K562 (cell line): ENCODE results near the gene RBM46. TPM values are rescaled to one million over a fixed set of nuclear protein-coding genes. Genes with fewer than 3 reads are reported as not detected.

Source experiments
- ATAC-seq: fragments of 200-7000 bp; cut with Tn5 transposase; 3 replicates; pipeline ENCODE4 v1.9.1; 2020; ENCODE audit warnings: moderate library complexity
- BruUV-seq: library from RNA; stranded (reverse); fragments of 400-500 nt; replicated peaks from 2 replicates; lab custom pipeline; 2021; lab: Mats Ljungman, UMichigan
- CTCF ChIA-PET: fragments of 300-600 bp; formaldehyde crosslinking; extraction: SDS; loops from one replicate; lab custom pipeline; 2021; ENCODE audit warnings: low intra/inter-chr PET ratio; lab: Yijun Ruan, JAX
- POLR2A ChIA-PET: fragments of 300-600, 350-650 bp; sonication (Branson Sonifier 250); formaldehyde crosslinking; extraction: SDS; loops from one replicate; lab custom pipeline; 2021; ENCODE audit warnings: antibody characterized with exemption, inconsistent platforms; lab: Yijun Ruan, JAX
- DNase-seq, 4 experiments: peaks; one replicate each; pipeline versions ENCODE4 v3.0.0 to v3.0.0-alpha.2; 2011 to 2018; ENCODE audit warnings: low spot score in 3 of 4, mixed read lengths in 3 of 4; ENCODE audit errors: extremely low read depth in 1 of 4
- FAIRE-seq: peaks from 2 replicates; lab custom pipeline; 2011; peaks lifted over from hg19 to GRCh38; lab: Jason Lieb, UNC
- H2AFZ ChIP-seq: 2 replicates; pipeline ENCODE4 v1.6.0; 2011; ENCODE audit warnings: low read depth, low read length, control low read depth, inconsistent platforms
- H3K27ac ChIP-seq: fragments of 200-600 bp; 3 replicates; pipeline ENCODE4 v1.8.0; 2011; ENCODE audit warnings: low read depth, mild to moderate bottlenecking, control low read depth, inconsistent platforms, low read length, moderate library complexity, mixed read lengths; ENCODE audit errors: extremely low read depth
- H3K27me3 ChIP-seq, 2 experiments: fragments of 300-600 bp in 1 of 2; 2 replicates in 1 of 2; 3 replicates in 1 of 2; pipeline versions ENCODE4 v1.6.0 to v1.8.0; 2011; ENCODE audit warnings: inconsistent platforms in 2 of 2, low read length in 2 of 2, mild to moderate bottlenecking in 1 of 2, mixed read lengths in 1 of 2, moderate library complexity in 1 of 2; ENCODE audit not compliant: control insufficient read depth in 2 of 2, insufficient read depth in 2 of 2
- H3K36me3 ChIP-seq: fragments of 300-600 bp; 3 replicates; pipeline ENCODE4 v1.8.0; 2011; ENCODE audit warnings: mild to moderate bottlenecking, low read length, inconsistent platforms; ENCODE audit not compliant: control insufficient read depth, insufficient read depth
- H3K4me1 ChIP-seq, 2 experiments: fragments of 200-600 bp in 1 of 2; replicated peaks in 1 of 2; 2 replicates in 1 of 2; 3 replicates in 1 of 2; pipeline versions ENCODE4 v1.5.1 to v1.8.0; 2011; ENCODE audit warnings: inconsistent platforms in 2 of 2, low read length in 2 of 2, mild to moderate bottlenecking in 1 of 2, mixed read lengths in 1 of 2, moderate library complexity in 1 of 2; ENCODE audit not compliant: control insufficient read depth in 2 of 2, insufficient read depth in 2 of 2
- H3K4me2 ChIP-seq: 2 replicates; pipeline ENCODE4 v1.6.1; 2011; ENCODE audit warnings: low read length, control low read depth, inconsistent platforms, mixed read lengths; ENCODE audit not compliant: insufficient read depth
- H3K4me3 ChIP-seq: fragments of 200-600 bp; sonication (generic), shearing (Covaris generic); 2 replicates; pipeline ENCODE4 v1.5.1; 2016; ENCODE audit warnings: control low read depth, inconsistent platforms
- H3K79me2 ChIP-seq: fragments of 200-600 bp; 3 replicates; pipeline ENCODE4 v1.8.0; 2011; ENCODE audit warnings: low read length, inconsistent platforms; ENCODE audit not compliant: control insufficient read depth, insufficient read depth
- H3K9ac ChIP-seq, 2 experiments: 2 replicates each; pipeline versions ENCODE4 v1.6.0 to v1.6.1; 2011; ENCODE audit warnings: low read depth in 2 of 2, low read length in 2 of 2, control low read depth in 1 of 2, inconsistent platforms in 1 of 2, mild to moderate bottlenecking in 1 of 2, mixed read lengths in 1 of 2; ENCODE audit not compliant: insufficient read depth in 1 of 2
- H3K9me1 ChIP-seq: one replicate; pipeline ENCODE4 v1.6.0; 2011; ENCODE audit warnings: inconsistent platforms, mild to moderate bottlenecking, low read length, moderate library complexity; ENCODE audit not compliant: control insufficient read depth, insufficient read depth
- H3K9me3 ChIP-seq: replicated peaks from 2 replicates; pipeline ENCODE4 v1.5.1; 2011; ENCODE audit warnings: low read depth, low read length, inconsistent platforms; ENCODE audit not compliant: control insufficient read depth, insufficient read depth
- H4K20me1 ChIP-seq: replicated peaks from 2 replicates; pipeline ENCODE4 v1.6.1; 2011; ENCODE audit warnings: low read length, inconsistent platforms, mixed read lengths; ENCODE audit not compliant: control insufficient read depth, insufficient read depth
- FOXA1 ChIP-seq: fragments of 450-650 bp; IDR thresholded peaks from 2 replicates; pipeline ENCODE4 v1.6.1; 2016; ENCODE audit warnings: mild to moderate bottlenecking, borderline replicate concordance
- FOXJ3 ChIP-seq: sonication (generic); formaldehyde crosslinking; IDR thresholded peaks from 2 replicates; pipeline ENCODE4 v1.4.0; 2020; ENCODE audit warnings: mild to moderate bottlenecking, missing genetic modification reagents
- GTF2F1 ChIP-seq: IDR thresholded peaks from 2 replicates; pipeline ENCODE4 v1.6.1; 2011; ENCODE audit warnings: low read depth, low read length, improper control_type of control experiment
- NFIC ChIP-seq: fragments of 450-650 bp; IDR thresholded peaks from 2 replicates; pipeline ENCODE4 v1.6.1; 2017; ENCODE audit warnings: mild to moderate bottlenecking, inconsistent platforms
- SMARCB1 ChIP-seq: IDR thresholded peaks from 2 replicates; pipeline ENCODE4 v1.6.1; 2011; ENCODE audit warnings: improper control_type of control experiment, low read depth; ENCODE audit not compliant: insufficient read length
- ZEB2 ChIP-seq: fragments of 450-650 bp; IDR thresholded peaks from 2 replicates; pipeline ENCODE4 v1.6.1; 2016
- WGBS: fragments of 100-300 bp; shearing (Covaris generic); methylation state at CpG from one replicate; pipeline ENCODE4 v1.1.6; 2016; ENCODE audit warnings: low coverage, mixed read lengths; ENCODE audit not compliant: insufficient coverage; ENCODE audit errors: missing lambda C conversion rate; 5-methylcytosine and 5-hydroxymethylcytosine counted together
- in situ Hi-C: fragments of 300-500 bp; cut with MboI; formaldehyde crosslinking; loops from 4 replicates; pipeline ENCODE4 v1.15.0; 2018; ENCODE audit warnings: inconsistent platforms, mixed read lengths
- intact Hi-C: fragments of 100-400 bp; cut with micrococcal nuclease; formaldehyde crosslinking; loops from 2 replicates; pipeline ENCODE4 v1.14.2; 2022
- polyA plus RNA-seq, 8 experiments: library from polyadenylated mRNA; depleted of rRNA in 4 of 8; stranded (reverse) in 5 of 8; unstranded in 3 of 8; fragments of >200 nt; fragmentation: Nextera tagmentation in 2 of 8; fragmentation: Illumina TruSeq in 1 of 8; extraction: Ambion mirVana in 2 of 8; extraction: Trizol in 1 of 8; gene quantifications; 2 replicates each; pipeline versions ENCODE4 v1.2.1 to v1.2.3, GENCODE V29; 2011 to 2014; ENCODE audit warnings: inconsistent platforms in 1 of 8, missing spikeins in 1 of 8
- total RNA-seq, 7 experiments: library from RNA; depleted of rRNA in 6 of 7; stranded (reverse); fragments of >200 nt in 6 of 7; fragmentation: Illumina TruSeq in 2 of 7; extraction: Trizol in 2 of 7; gene quantifications; 2 replicates each; pipeline versions ENCODE4 v1.2.1 to v1.2.3, GENCODE V29; 2011 to 2021; ENCODE audit warnings: low replicate concordance in 1 of 7
- TF ChIP-seq, protein P1 (sequence below): fragments of 450-650 bp; IDR thresholded peaks from 2 replicates; pipeline ENCODE4 v1.6.1; 2017; ENCODE audit warnings: mild to moderate bottlenecking, moderate library complexity
- TF ChIP-seq, protein P2 (sequence below): fragments of 250-450 bp; sonication (Bioruptor Pico); IDR thresholded peaks from 2 replicates; pipeline ENCODE4 v1.8.0; 2021; ENCODE audit warnings: borderline replicate concordance, mild to moderate bottlenecking, moderate library complexity; ENCODE audit not compliant: poor library complexity, severe bottlenecking
- TF ChIP-seq, protein P3 (sequence below): fragments of 250-450 bp; sonication (Bioruptor Pico); IDR thresholded peaks from 2 replicates; pipeline ENCODE4 v1.5.0; 2021; ENCODE audit warnings: mild to moderate bottlenecking, borderline replicate concordance

The RBM46 gene
- total and polyA plus RNA-seq, 9 of the 15 experiments (the other 6 are each of a cell fraction or from before 2014, with no cell fraction given), result 0.04 TPM; not detected in 8

DNA sequence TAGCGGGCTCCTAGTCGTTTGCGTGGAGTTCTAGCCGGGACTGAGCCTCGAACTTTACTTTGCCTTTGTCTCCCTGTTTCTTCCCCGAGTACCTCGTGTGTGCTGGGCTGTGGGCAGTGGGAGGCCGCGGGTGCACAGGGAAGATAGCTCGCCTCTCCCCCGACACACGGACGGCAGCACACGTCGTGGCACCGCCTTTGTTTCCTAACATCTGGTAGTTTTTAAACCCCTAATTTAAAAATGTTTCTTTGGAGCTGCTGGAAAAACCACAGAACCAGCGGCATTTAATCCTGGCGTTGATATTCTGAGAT is 866 bp downstream of the RBM46 start:
- 9% methylated on average over 18 of the region's 18 CpGs for WGBS
- in situ Hi-C loops (no loop called here), intact Hi-C loops (no loop called here)
- TF ChIP-seq, protein P1, sequence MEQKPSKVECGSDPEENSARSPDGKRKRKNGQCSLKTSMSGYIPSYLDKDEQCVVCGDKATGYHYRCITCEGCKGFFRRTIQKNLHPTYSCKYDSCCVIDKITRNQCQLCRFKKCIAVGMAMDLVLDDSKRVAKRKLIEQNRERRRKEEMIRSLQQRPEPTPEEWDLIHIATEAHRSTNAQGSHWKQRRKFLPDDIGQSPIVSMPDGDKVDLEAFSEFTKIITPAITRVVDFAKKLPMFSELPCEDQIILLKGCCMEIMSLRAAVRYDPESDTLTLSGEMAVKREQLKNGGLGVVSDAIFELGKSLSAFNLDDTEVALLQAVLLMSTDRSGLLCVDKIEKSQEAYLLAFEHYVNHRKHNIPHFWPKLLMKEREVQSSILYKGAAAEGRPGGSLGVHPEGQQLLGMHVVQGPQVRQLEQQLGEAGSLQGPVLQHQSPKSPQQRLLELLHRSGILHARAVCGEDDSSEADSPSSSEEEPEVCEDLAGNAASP, result no peak
- no peak for TF ChIP-seq ZEB2
- TF ChIP-seq NFIC, result no peak
- TF ChIP-seq GTF2F1, result no peak
- TF ChIP-seq, protein P2, sequence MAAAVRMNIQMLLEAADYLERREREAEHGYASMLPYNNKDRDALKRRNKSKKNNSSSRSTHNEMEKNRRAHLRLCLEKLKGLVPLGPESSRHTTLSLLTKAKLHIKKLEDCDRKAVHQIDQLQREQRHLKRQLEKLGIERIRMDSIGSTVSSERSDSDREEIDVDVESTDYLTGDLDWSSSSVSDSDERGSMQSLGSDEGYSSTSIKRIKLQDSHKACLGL, result no peak
- no peak for TF ChIP-seq FOXA1
- TF ChIP-seq, protein P3, sequence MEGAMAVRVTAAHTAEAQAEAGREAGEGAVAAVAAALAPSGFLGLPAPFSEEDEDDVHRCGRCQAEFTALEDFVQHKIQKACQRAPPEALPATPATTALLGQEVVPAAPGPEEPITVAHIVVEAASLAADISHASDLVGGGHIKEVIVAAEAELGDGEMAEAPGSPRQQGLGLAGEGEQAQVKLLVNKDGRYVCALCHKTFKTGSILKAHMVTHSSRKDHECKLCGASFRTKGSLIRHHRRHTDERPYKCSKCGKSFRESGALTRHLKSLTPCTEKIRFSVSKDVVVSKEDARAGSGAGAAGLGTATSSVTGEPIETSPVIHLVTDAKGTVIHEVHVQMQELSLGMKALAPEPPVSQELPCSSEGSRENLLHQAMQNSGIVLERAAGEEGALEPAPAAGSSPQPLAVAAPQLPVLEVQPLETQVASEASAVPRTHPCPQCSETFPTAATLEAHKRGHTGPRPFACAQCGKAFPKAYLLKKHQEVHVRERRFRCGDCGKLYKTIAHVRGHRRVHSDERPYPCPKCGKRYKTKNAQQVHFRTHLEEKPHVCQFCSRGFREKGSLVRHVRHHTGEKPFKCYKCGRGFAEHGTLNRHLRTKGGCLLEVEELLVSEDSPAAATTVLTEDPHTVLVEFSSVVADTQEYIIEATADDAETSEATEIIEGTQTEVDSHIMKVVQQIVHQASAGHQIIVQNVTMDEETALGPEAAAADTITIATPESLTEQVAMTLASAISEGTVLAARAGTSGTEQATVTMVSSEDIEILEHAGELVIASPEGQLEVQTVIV (CRISPR knock-in tag), result no peak
- TF ChIP-seq FOXJ3 (CRISPR knock-in tag), result no peak
- no peak for TF ChIP-seq SMARCB1
- FAIRE-seq (no peak), ATAC-seq (no peak), DNase-seq (no peak)
- Histone ChIP-seq H3K9ac (no peak overlapping the region), H3K9me1 (no peaks in the 10 kb centered on the region), H3K79me2 (no peaks in the 10 kb centered on the region), H2AFZ (no peak overlapping the region), H3K9me3 (no peaks in the 10 kb centered on the region), H3K27me3 (peaks cover 0 to 15% of the 10 kb centered on the region in 2 experiments; a peak in 3 of 5 replicates), H3K4me1 (peaks cover 0 to 11% of the 10 kb centered on the region in 2 experiments; a peak in 1 of 5 replicates), H3K4me3 (no peak overlapping the region), H3K36me3 (no peaks in the 10 kb centered on the region), H3K4me2 (no peak overlapping the region), H3K27ac (no peak overlapping the region), H4K20me1 (no peaks in the 10 kb centered on the region)
- POLR2A ChIA-PET, result no interaction called here
- no TSS peak for BruUV-seq
- CTCF ChIA-PET, result no interaction called here
